ENCODE results near the gene AKR1E2. TPM values are rescaled to one million over a fixed set of nuclear protein-coding genes. Genes with fewer than 3 reads are reported as not detected.

The AKR1E2 gene
- total and polyA plus RNA-seq, 9 of the 15 experiments (the other 6 are each of a cell fraction or from before 2014, with no cell fraction given) = 4.2 to 16.6 (median 9.8) TPM

DNA sequence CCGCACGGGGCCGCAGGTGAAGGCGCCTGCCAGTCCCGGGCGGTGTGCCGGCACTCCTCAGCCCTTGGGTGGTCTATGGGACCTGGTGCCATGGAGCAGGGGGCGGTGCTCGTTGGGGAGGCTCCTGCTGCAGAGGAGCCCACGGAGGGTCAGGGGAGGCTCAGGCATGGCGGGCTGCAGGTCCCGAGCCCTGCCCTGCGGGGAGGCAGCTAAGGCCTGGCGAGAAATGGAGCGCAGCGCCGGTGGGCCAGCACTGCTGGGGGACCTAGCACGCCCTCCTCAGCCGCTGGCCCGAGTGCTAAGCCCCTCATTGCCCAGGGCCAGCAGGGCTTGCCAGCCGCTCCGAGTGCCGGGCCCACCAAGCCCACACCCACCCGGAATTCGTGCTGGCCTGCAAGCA, 18.9 kb downstream of the AKR1E2 start:
- H3K4me3 ChIP-seq = no peak overlapping the region
- ATAC-seq = no peak
- 94% methylated on average over 16 of the region's 25 CpGs for WGBS (ENCODE audit: insufficient coverage, low coverage, missing lambda C conversion rate)
- no peak overlapping the region for H2AFZ ChIP-seq (ENCODE audit: low read depth, low read length)
- no peak overlapping the region for H3K9ac ChIP-seq (ENCODE audit: insufficient read depth in 1 of 2, low read depth in 2 of 2, low read length in 2 of 2)
- H4K20me1 ChIP-seq (replicated peaks; ENCODE audit: control insufficient read depth, insufficient read depth, low read length) = no peaks in the 10 kb centered on the region
- H3K4me2 ChIP-seq (ENCODE audit: insufficient read depth, low read length) = no peak overlapping the region
- H3K27ac ChIP-seq (ENCODE audit: extremely low read depth, low read depth, low read length) = no peak overlapping the region
- DNase-seq (ENCODE audit: extremely low read depth in 1 of 4, low spot score in 3 of 4) = no peak
- peaks cover 26% of the 10 kb centered on the region for H3K36me3 ChIP-seq (ENCODE audit: control insufficient read depth, insufficient read depth, low read length)
- TF ChIP-seq NFXL1 (CRISPR knock-in tag; IDR thresholded peaks at IDR 0.05) (no peak), ZNF778 (CRISPR knock-in tag; IDR thresholded peaks at IDR 0.05) (no peak), ZSCAN29 (IDR thresholded peaks at IDR 0.05) (no peak), CAMTA2 (CRISPR knock-in tag; conservative IDR thresholded peaks at IDR 0.05) (no peak), GABPA (tag; conservative IDR thresholded peaks at IDR 0.05; ENCODE audit: low read depth) (no peak), ZC3H11A (IDR thresholded peaks at IDR 0.05; ENCODE audit: low read depth, low read length) (no peak), HOXB6 (CRISPR knock-in tag; IDR thresholded peaks at IDR 0.05; ENCODE audit: borderline replicate concordance) (no peak), TAF9B (IDR thresholded peaks at IDR 0.05; ENCODE audit: partially characterized antibody) (no peak), TBL1XR1 (IDR thresholded peaks at IDR 0.05; ENCODE audit: low read length in 2 of 2) (no peak), SAFB2 (IDR thresholded peaks at IDR 0.05; ENCODE audit: borderline replicate concordance, low read depth, low read length, severe bottlenecking) (no peak)
- H3K9me3 ChIP-seq (replicated peaks; ENCODE audit: control insufficient read depth, insufficient read depth, low read depth, low read length) = no peaks in the 10 kb centered on the region
- POLR2A ChIA-PET = no interaction called here
- no peaks in the 10 kb centered on the region for H3K9me1 ChIP-seq (ENCODE audit: control insufficient read depth, insufficient read depth, low read length)
- in situ Hi-C loops (cut with MboI) = loop anchor here (5.0 to 10.0 kb wide), 2 partner anchors 137 to 440 kb away; no protein-coding TSS in a partner anchor
- FAIRE-seq = no peak
- H3K79me2 ChIP-seq (ENCODE audit: control insufficient read depth, insufficient read depth, low read length) = no peaks in the 10 kb centered on the region
- CTCF ChIA-PET (ENCODE audit: low intra/inter-chr PET ratio) = no interaction called here
- intact Hi-C loops (cut with micrococcal nuclease) = loop anchor here (10.0 kb wide), 1 partner anchor 590 kb away; no protein-coding TSS in a partner anchor
- H3K4me1 ChIP-seq (replicated peaks in 1 of 2; ENCODE audit: control insufficient read depth in 2 of 2, insufficient read depth in 2 of 2, low read length in 2 of 2) = peaks cover 16 to 31% of the 10 kb centered on the region in 2 experiments
- no TSS peak for BruUV-seq (replicated peaks)
- H3K27me3 ChIP-seq (ENCODE audit: control insufficient read depth in 2 of 2, insufficient read depth in 2 of 2, low read length in 2 of 2) = no peaks in the 10 kb centered on the region
